Measurements from ENCODE around the gene PRR14.
"Not testable (repeated sequence)": the region's sequence is repeated elsewhere in the genome, so short reads cannot be mapped to it uniquely, and the experiment has no call there.

PRR14 gene

GRCh38 chr16:30632454-30632853, 18.3 kb upstream of the PRR14 start:
- not testable (repeated sequence) for DNase-seq (ENCODE audit: low spot score)

- DNase-seq (ENCODE audit: low spot score), result no peak
Observed at GRCh38 chr16:30633526-30633925, 17.2 kb upstream of the PRR14 start.

- no peak for DNase-seq (ENCODE audit: low spot score)
Observed at GRCh38 chr16:30636599-30636998, 14.2 kb upstream of the PRR14 start.

GRCh38 chr16:30637139-30637538, 13.6 kb upstream of the PRR14 start:
- not testable (repeated sequence) for DNase-seq (ENCODE audit: low spot score)

- peak; percentile 48 for DNase-seq (ENCODE audit: low spot score)
Observed at GRCh38 chr16:30637944-30638343, 12.8 kb upstream of the PRR14 start.

- no peak for DNase-seq (ENCODE audit: low spot score)
Observed at GRCh38 chr16:30641378-30641982, 9.3 kb upstream of the PRR14 start.

- DNase-seq (ENCODE audit: low spot score), result no peak
Observed at GRCh38 chr16:30644334-30644830, 6.4 kb upstream of the PRR14 start.

- DNase-seq (ENCODE audit: low spot score), result no peak
Observed at GRCh38 chr16:30645727-30646126, 5.0 kb upstream of the PRR14 start.

- DNase-seq (ENCODE audit: low spot score), result no peak
Observed at GRCh38 chr16:30647274-30647571, 3.5 kb upstream of the PRR14 start.

GRCh38 chr16:30649725-30650368, 913 bp upstream of the PRR14 start:
- no peak for DNase-seq (ENCODE audit: low spot score)

- DNase-seq (ENCODE audit: low spot score), result peak; percentile 82
Observed at GRCh38 chr16:30651124-30652004, 604 bp downstream of the PRR14 start.

- no peak for DNase-seq (ENCODE audit: low spot score)
Observed at GRCh38 chr16:30652005-30652296, 1.2 kb downstream of the PRR14 start.

GRCh38 chr16:30652718-30653117, 2.0 kb downstream of the PRR14 start:
- no peak for DNase-seq (ENCODE audit: low spot score)

GRCh38 chr16:30654856-30655255, 4.1 kb downstream of the PRR14 start:
- no peak for DNase-seq (ENCODE audit: low spot score)

GRCh38 chr16:30655815-30656347, 5.1 kb downstream of the PRR14 start:
- DNase-seq (ENCODE audit: low spot score), result no peak

- no peak for DNase-seq (ENCODE audit: low spot score)
Observed at GRCh38 chr16:30656388-30656787, 5.6 kb downstream of the PRR14 start.

GRCh38 chr16:30656974-30657865, 6.5 kb downstream of the PRR14 start:
- peak; percentile 11 for DNase-seq (ENCODE audit: low spot score)

- DNase-seq (ENCODE audit: low spot score), result peak; percentile 100
Observed at GRCh38 chr16:30657866-30658730, 7.3 kb downstream of the PRR14 start, which contains the start of gene FBRS. FBRS (plus strand) TSS chr16:30658431; CDS start chr16:30659519, 1,088 bp downstream.

- DNase-seq (ENCODE audit: low spot score), result peak; percentile 97
Observed at GRCh38 chr16:30658731-30659506, 8.2 kb downstream of the PRR14 start.
